ENCODE measurements around the gene DCAF4.
"Not testable (repeated sequence)": the region's sequence is repeated elsewhere in the genome, so short reads cannot be mapped to it uniquely, and the experiment has no call there.

The DCAF4 gene

DNA sequence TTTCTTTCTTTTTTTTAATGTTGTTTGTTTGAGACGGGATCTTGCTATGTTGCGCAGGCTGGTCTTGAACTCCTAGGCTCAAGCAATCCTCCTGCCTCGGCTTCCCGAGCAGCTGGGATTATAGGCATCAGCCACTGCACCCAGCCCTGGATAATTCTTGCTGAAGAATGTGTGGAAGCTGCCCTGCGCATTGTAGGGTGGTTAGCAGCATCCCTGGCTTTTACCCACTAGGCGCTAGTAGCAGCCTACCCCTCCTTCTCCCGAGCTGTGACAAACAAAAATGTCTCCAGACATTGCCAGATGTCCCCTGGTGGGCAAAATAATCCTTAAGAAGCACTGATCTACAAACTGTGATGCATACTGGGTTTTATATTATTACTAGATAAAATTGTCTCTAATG, 6.6 kb downstream of the DCAF4 start:
- DNase-seq (ENCODE audit: low read depth in 2 of 2) = no peak

DNA sequence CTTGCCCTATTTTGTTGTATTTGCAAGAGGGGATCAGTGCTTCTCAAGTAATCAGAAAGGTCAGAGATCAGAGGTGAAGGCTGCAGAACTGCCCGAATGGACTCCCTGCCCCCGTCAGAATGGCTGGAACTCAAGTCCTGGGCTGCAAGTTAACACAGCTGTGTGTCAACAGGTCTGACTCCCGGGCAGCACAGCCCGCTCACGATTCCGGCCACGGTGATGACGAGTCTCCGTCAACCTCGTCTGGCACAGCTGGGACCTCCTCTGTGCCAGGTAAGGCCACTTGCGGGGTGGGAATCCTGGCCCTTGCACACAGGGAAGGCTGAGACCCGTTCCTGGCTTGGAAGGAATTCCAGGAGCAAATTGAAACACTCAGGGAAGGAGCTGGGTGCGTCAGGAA, 13.4 kb downstream of the DCAF4 start:
- no peak for DNase-seq (ENCODE audit: low read depth in 2 of 2)

DNA sequence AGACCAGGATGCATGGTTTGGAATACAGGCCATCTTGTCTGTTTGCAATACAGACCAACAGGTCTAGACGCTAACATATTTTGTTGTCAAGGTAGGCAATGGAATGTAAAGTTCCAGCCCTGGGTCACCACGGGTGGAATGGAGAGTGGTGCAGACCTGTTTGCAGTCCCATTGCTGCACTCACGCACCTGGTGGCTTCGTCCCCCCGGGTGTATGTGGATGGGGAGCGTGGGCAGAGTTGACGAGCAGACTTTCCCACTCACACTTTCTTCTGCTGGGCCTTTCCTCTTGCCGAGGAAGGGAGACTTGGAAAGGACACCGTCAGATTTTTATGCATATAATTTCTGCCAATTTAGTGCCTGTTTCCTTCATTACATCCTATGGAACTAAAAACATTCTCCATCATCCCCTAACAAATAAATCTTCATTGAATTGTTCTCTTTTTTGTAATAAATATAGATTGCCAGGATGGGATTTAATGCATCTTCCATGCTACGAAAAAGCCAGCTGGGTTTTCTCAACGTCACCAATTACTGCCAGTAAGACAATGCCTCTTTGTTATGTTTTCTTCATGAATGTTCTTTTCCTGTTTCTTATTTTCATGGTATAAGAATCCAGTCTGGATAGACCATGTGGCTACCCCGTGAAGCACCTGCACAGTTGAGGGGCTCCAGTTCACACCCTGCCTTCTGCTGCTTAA, 15.2 kb downstream of the DCAF4 start:
- DNase-seq (ENCODE audit: low read depth in 2 of 2) = no peak

DNA sequence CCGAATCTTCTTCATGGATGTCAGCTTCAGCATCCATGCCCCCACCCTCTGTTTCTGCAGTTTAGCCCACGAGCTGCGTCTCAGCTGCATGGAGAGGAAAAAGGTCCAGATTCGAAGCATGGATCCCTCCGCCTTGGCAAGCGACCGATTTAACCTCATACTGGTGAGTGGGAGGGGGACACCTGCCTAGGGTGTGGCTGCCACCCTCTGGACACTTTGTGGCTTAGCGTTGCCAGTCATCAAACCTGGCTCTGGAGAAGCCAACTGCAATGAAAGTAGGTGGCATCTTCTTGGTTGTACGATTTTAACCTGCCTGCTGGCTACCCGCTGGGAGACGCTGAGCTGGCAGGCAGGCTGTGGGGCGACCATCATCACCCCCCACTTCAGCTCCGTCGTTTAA, 16.7 kb downstream of the DCAF4 start:
- DNase-seq (ENCODE audit: low read depth in 2 of 2) = no peak

DNA sequence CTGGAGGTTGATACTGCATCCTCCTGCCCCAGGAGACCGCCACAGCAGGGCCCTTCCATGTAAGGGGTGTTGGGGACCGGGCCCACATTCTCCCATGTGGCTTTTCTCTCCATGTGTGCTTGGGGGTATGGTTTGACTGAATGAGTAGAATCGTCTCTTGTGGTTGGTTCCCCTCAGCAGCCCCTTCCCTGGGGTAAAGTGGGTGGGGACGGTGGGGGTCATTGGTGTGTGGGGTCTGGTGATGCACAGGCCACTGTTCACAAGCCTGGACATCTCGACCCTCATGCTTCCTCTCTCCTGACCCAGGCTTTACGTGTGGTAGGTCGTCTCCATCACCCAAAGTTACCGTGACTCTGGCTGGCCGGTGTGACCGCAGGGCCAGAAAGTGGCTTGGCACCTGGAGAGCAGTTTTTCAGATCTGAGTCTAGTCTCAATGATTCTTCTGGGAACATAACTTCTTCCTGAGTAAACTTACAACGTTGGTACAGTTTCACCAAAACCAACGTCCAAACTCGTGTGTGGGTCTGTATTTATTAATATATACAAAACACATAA, 17.7 kb downstream of the DCAF4 start:
- DNase-seq (ENCODE audit: low read depth in 2 of 2) = no peak

DNA sequence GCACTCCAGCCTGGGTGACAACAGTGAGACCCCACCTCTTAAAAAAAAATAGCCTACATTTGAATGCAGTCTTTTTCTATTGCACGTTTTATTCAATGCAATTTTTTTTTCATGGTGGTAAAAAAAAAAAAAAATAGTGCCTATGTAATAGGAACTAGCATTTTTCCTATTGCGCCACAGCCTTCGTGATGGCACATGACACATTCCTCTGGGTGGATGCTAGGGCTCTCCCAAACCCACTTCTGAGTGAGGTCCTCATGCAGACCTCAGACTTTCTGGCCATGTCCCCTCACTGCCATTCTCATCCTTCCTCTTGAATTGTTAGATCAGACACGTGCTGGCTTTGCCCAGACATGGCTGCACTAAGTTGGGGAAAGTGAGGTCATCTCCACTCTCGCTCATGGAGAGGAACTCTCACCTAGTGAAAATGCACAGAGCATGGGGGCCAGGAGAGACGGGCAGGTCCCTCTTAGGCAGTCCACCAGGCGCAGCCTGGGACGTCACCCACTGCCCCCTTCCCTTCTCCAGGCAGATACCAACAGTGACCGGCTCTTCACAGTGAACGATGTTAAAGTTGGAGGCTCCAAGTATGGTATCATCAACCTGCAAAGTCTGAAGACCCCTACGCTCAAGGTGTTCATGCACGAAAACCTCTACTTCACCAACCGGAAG, 19.2 kb downstream of the DCAF4 start:
- DNase-seq (ENCODE audit: low read depth in 2 of 2) = no peak

DNA sequence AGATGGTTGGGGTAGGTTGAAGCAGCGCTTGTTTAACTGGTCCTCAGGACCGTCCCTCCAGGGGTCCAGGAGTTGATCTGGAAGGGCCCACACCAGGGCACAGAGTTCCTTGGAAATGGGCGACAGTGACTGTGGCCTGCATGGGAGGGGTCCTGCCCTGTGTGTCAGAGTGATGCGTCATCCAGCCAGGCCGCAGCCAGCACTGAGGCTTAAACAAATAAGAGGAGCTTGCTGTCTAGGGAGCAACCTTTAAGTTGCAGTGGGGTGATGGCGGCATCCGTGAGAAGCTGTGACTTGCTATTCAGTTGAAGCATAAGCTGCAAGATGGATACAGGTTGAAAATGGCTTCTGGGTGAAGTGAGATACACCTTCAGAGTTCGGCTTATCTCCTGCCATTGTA, 20.2 kb downstream of the DCAF4 start:
- DNase-seq (ENCODE audit: low read depth in 2 of 2) = no peak

DNA sequence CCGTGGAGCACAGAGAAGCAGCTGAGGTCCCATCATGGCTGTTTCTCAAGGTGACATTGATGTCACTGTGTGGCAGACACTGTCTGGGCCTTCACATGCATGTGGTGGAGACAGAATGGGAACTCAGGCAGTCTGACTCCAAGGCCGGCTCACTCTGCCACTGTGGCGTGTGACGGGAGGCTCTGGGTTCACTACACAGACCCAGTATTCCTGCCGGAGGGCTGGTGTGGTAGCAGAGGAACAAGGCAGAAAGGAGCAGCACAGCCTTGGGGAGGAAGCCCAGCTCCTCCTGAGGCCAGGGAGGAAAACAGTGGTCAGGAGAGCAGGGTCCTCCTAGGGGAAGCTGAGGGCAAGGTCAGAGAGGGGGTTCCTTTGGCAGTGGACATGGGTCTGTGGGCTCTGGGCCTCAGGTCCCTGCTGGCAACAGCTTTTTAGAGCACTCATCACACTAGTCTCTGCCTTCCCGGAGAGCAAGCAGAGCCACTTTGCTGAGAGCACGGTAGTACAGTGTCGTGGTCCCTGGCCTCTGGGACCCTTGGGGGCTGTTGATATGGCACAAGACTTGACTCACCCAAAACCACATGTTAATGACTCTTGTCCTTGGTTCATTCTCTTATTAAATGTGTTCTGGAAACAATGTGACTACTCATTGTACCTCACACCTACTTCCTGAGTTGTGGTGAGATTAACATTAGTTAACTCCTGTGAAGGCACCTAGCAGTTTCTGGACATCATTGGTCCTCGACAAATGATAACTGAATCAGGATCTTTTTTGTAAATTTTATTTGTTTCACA, 21.3 kb downstream of the DCAF4 start:
- DNase-seq (ENCODE audit: low read depth in 2 of 2) = no peak

DNA sequence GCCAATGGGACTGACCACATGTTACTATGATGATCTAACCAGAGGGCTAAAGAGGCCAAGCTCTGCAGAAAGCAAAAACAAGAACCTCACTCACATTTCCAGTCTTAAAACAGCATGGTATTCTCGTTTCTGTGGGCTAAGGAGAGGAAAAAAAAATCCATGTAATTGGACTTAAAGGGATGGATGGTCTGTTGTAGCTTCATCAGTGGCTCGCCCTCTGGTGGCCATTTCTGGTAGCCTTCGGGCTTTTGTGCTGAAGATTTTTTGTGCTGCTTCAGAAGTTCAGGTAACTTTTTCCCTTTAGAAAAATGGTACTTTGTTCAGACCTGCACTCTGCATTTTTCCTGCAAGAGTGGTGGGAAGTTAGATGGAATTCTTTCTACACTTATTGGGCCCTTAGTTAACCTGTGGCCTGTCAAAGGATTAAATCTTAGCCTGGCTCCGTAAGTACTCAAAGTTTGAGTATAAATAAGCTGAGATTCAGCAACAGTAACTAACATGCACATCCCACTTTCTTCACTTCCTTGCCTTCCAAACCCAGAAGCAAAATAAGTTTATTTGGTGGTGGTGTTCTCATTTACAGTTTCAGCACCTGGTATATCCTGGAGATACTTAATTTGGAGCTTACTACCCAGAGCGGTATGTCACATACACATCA, 22.3 kb downstream of the DCAF4 start:
- peak; percentile 25 to 41 for DNase-seq (ENCODE audit: low read depth in 2 of 2)

DNA sequence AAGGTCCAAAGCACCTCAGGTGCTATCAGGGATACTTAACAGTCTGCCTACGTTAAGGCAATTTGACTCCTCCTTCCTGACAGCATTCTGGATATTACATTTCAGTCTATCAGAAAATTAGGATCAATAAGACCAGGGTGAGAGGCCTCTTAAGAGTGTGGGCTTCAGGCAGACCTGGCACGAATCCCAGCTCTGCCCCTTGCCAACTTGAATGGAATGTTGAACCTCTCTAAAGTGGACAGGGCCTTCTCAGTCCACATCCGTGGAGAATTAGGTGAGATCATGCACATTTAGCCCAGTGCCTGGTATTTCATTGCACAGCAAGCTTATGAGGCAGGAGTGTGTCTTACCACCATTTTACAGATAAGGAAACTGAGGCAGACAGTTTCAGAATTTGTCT, 25.9 kb downstream of the DCAF4 start:
- DNase-seq (ENCODE audit: low read depth in 2 of 2) = no peak

DNA sequence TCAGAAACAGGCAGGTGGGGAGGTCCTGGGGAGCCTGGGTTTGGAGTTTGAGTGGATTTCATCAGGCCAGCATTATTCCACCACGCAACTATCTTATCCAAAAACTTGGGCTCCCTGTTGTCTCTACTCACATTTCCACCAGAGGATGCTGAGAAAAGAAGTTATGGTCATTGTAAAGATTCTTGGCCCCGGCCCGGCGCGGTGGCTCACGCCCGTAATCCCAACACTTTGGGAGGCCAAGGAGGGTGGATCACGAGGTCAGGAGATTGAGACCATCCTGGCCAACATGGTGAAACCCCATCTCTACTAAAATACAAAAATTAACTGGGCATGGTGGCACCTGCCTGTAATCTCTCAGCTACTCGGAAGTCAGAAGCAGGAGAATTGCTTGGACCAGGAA, 30.5 kb downstream of the DCAF4 start:
- not testable (repeated sequence) for DNase-seq (ENCODE audit: low read depth in 2 of 2)

DNA sequence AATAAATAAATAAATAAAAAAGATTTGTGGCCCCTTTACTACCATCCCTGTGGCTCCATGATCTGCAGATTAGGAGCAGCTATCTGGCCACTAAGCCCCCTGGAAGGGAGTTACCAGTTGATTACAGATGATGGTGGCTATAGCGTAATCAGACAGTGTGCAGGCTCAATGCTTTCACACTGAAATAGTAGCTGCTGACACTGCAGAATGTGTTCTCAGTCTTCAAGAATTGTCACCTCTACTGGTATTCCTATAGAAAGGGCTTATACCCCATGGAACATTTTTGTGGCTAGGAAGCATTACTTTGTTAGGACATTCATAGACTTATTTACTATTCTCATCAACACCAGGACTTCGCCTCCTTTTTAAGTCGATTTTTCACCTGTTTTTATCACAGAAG, 30.9 kb downstream of the DCAF4 start:
- DNase-seq (ENCODE audit: low read depth in 2 of 2) = no peak

DNA sequence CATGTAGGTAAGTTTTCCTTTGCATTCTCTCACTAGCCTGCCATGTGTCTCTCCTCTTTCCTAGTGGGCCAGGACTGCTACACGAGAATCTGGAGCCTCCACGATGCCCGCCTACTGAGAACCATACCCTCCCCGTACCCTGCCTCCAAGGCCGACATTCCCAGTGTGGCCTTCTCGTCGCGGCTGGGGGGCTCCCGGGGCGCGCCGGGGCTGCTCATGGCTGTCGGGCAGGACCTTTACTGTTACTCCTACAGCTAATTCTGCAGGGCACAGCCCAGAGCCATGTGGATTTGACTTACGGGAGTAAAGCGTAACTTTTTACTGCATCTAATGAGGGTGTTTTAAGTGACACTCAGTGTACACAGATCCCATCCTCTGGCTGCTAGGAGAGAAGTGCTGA, 32.3 kb downstream of the DCAF4 start:
- no peak for DNase-seq (ENCODE audit: low read depth in 2 of 2)

DNA sequence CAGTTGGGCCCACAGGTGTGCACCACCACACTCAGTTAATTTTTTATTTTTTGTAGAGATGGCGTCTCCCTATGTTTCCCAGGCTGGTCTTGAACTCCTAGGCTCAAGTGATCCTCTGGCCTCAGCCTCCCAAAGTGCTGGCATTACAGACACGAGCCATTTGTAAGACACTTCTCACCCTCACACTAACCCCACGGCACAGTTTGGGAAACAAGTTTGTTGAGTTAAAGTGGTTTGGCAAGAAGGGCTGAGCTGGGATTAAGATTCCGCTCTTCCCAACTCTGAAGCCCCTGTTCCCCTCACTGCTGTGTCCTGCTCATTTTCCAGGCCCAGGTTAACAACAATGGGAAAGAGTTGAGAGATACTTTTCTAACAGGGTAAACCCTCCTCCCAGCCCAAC, 34.8 kb downstream of the DCAF4 start:
- not testable (repeated sequence) for DNase-seq (ENCODE audit: low read depth in 2 of 2)

DNA sequence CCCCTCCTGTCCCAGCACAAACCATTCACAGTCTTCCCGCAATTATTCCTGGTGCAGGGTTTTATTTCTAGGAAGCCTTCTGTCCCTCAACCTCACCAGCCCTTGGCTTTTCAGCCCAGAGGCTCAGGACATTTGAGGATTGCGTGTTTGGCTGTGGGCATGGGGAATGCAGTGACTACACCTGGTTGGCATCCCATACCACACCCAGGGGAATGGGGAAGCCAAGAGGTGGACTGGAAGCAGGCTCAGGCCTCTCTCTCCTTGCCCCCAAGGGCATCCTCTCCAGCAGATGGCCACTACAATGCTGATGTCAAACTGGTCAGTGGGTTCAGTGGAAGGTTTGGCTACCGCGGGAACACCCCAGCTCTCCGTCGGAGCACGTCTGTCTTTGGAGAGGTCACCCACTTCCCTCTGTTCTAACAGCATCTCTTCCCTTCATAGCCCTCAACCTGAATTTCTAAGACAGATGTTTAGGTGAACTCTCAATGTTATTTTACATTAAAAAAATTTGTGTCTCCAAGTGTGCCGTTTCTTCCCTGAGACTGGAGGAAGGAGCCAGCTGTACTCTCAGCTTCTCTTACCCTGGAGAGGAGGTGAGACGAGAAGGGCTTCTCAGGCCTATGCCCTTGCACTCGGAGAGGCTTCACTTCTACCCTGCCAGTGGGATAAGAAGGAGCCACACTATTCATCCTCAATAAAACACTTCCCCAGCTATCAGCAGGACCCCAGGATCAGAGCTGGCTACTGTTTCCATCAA, 35.5 kb downstream of the DCAF4 start:
- DNase-seq (ENCODE audit: low read depth in 2 of 2) = no peak

DNA sequence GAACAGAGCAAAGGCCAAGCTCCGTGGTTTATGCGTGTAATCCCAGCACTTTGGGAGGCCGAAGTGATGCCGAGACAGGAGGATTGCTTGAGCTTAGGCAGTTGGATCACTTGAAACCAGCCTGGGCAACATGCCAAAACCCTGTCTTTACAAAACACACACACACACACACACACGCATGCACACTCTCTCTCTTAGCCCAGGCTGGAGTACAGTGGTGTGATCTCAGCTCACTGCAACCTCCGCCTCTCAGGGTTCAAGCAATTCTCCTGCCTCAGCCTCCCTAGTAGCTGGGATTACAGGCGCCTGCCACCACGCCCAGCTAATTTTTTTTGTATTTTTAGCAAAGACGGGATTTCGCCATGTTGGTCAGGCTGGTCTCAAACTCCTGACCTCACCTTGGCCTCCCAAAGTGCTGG, 36.1 kb downstream of the DCAF4 start:
- peak; percentile 10 to 13 for DNase-seq (ENCODE audit: low read depth in 2 of 2)

DNA sequence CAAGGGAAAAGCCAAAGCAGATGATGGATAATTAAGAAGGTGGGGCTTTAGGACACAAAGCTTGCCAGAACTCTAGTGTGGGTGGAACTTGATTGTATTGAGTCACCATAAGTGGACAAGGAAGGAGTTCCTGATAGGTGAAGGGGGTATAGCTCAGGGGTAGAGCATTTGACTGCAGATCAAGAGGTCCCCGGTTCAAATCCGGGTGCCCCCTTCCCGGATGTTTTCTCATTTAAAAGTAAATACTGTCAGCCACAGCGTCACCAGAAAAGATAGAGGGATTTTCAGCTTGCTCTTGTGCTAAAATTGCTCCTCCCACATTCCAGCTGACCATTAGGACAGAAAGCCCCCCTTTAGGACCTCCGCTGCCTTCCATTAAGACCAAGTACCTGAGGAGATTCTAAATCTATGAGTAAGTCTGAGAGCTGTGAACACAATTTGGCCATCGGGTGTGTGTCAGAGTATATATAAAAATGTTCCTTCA, 36.6 kb downstream of the DCAF4 start:
- DNase-seq (ENCODE audit: low read depth in 2 of 2) = peak; percentile 20 to 31

DNA sequence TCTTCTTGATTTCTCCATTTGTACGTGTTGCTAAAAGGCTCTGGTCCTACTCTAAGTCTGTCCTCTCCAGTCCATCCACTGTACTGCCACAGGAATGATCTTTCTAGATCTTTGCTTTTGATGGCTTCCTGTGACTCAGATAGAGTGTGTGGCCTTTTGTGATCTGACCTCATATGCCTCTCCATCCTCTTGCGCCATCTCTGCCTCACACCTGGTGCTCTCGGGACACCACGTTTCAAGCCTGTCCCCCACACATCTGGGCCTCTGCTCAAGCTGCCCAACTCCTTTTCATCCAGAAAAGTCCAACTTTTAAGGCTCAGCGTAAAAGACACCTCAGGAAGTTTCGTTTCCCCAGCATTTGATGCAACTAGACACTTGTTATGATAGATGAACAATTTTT, 39.0 kb downstream of the DCAF4 start:
- DNase-seq (ENCODE audit: low read depth in 2 of 2) = no peak

DNA sequence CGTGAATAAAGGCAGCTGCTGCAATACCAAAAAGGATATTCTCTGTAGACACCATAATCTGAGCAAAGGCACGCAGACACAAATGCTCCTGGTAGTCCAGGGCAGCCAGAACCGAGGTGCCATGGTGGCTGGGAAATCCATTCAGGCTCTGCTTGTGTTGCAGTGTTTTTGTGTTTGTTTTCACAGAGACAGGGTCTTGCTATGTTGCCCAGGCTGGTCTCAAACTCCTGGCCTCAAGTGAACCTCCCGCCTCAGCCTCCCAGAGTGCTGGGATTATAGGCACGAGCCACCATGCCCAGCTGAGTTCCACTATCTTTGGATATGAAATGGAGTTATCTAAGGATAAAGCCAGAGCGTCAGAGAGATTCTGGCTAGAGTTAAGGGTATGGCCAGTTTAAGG, 39.8 kb downstream of the DCAF4 start:
- no peak for DNase-seq (ENCODE audit: low read depth in 2 of 2)

DNA sequence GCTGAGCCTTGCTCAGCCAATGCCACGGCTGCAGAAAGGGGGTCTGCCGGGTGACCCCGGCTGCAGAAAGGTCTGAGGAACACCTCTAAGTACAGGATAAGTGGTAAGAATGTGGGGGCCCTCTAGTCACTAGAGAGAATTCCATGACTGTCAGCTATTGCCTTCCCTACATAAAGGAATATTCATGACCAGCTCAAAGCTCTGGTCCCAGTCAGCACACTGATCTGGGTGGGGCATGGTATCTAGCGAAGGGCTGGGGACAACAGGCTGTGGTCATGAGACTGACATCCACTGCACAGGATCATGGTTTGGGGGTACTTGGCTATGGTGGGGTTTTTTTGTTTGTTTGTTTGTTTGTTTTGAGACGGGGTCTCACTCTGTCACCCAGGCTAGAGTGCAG, 42.1 kb downstream of the DCAF4 start:
- DNase-seq (ENCODE audit: low read depth in 2 of 2) = no peak

DNA sequence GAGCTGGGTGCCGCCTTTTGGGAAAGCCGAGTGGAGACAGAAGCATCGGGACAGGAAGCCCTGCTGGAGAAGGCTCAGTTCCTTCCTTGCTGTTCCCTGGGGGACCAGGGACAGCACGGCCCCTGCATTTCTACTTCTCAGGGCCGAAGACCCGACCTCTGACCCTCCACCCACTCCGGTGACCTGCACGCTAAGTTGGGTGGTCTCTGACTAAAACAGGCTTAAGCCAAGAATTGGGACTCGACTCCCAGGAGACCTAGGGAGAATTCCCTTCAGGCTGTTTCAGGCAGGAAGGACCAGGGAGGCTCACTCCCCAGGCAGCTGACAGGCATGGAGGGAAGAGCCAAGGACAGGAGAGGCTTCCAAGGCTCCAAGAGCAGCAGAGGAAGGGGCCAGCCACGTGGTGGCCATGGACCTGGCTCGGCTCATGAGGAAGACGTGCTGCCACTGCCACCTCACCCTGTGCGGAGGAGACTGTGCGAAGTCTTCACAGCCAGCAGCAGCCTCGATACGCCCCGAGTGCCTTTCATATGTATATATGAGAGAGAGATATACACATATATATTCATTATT, 43.9 kb downstream of the DCAF4 start:
- no peak for DNase-seq (ENCODE audit: low read depth in 2 of 2)

Measured in fibroblast of skin of left quadriceps (primary cell).